Glutamatergic neuron (in vitro differentiated cells): Measurements from ENCODE around the gene RYR1. TPM values are rescaled to one million over a fixed set of nuclear protein-coding genes. Genes with fewer than 3 reads are reported as not detected.

Source experiments
- DNase-seq: peaks from one replicate; pipeline ENCODE4 v3.0.0; 2022
- H3K27ac Mint-ChIP-seq: one replicate; pipeline ENCODE4 v1.8.0; 2020; ENCODE audit warnings: mild to moderate bottlenecking, mixed read lengths, inconsistent platforms; ENCODE audit not compliant: unreplicated experiment
- H3K27me3 Mint-ChIP-seq: one replicate; pipeline ENCODE4 v1.8.0; 2020; ENCODE audit warnings: mild to moderate bottlenecking, moderate library complexity, mixed read lengths, inconsistent platforms; ENCODE audit not compliant: unreplicated experiment
- H3K36me3 Mint-ChIP-seq: one replicate; pipeline ENCODE4 v1.8.0; 2020; ENCODE audit warnings: mild to moderate bottlenecking, mixed read lengths, inconsistent platforms; ENCODE audit not compliant: unreplicated experiment
- H3K4me1 Mint-ChIP-seq: one replicate; pipeline ENCODE4 v1.8.0; 2020; ENCODE audit warnings: mild to moderate bottlenecking, low read depth, mixed read lengths, inconsistent platforms; ENCODE audit not compliant: unreplicated experiment
- H3K4me3 Mint-ChIP-seq: one replicate; pipeline ENCODE4 v1.8.0; 2020; ENCODE audit warnings: mild to moderate bottlenecking, mixed read lengths, inconsistent platforms; ENCODE audit not compliant: unreplicated experiment
- H3K9me3 Mint-ChIP-seq: one replicate; pipeline ENCODE4 v1.8.0; 2020; ENCODE audit warnings: mild to moderate bottlenecking, moderate library complexity, mixed read lengths, inconsistent platforms; ENCODE audit not compliant: unreplicated experiment
- CTCF ChIP-seq: fragments of 200-600 bp; sonication (generic); IDR thresholded peaks from one replicate; pipeline ENCODE4 v1.5.0; 2021; ENCODE audit not compliant: partially characterized antibody, unreplicated experiment
- total RNA-seq: library from RNA; stranded (reverse); fragmentation: NEBNext Ultra II Directional; extraction: Animal tissue kit (Norgen Biotek cat#: 25700); gene quantifications from one replicate; pipeline ENCODE4 v1.2.1, GENCODE V29; 2021; ENCODE audit not compliant: unreplicated experiment

The RYR1 gene
- total RNA-seq, 1 donor from 2014 or later: 117 TPM

DNA sequence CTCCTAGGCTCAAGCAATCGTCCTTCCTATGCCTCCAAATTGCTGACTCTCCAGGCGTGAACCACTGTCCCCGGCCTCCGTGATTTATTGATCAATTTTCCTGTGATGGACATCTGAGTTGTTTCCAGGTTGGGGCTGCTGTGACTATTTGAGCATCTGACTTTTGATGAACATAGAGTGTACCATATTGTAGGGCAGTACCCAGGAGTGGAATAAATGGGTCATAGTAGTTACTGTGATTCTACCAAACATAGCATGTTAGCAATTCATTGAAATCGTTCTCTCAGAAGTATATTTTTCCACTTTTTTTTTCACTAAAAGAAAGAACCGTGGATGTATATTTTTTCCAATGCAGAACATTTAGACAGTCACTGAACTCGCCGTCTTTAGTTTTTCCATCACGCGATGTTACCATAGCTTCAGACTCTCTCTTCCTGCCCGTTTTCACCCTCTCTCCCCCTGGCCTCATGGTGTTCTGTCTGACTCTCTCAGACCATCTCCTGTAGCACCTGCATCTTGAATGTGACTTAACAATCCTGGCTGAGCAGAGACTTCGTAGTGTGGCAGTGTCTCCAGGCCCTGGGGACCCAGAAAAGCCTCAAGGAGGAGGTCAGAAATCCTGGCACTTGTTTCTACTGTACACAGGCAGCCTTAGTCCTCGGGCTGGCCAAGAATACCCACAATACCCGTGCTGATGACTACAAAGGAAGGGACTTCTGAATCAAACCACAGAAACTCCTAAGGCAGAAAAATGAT, 4.3 kb upstream of the RYR1 start:
- Mint-ChIP-seq H3K9me3 (peaks cover 2% of the 10 kb centered on the region), H3K36me3 (no peaks in the 10 kb centered on the region), H3K4me1 (peaks cover 21% of the 10 kb centered on the region), H3K4me3 (no peak overlapping the region), H3K27ac (no peak overlapping the region), H3K27me3 (peaks cover 4% of the 10 kb centered on the region)
- DNase-seq: no peak
- TF ChIP-seq CTCF: no peak

- TF ChIP-seq CTCF: no peak
- DNase-seq: no peak
- H3K9me3 Mint-ChIP-seq: peaks cover 2% of the 10 kb centered on the region
- H3K27me3 Mint-ChIP-seq: peaks cover 6% of the 10 kb centered on the region
- H3K36me3 Mint-ChIP-seq: no peaks in the 10 kb centered on the region
- H3K4me3 Mint-ChIP-seq: no peak overlapping the region
- no peak overlapping the region for H3K27ac Mint-ChIP-seq
- H3K4me1 Mint-ChIP-seq: peaks cover 23% of the 10 kb centered on the region
Observed at GRCh38 chr19:38429811-38430156, 3.7 kb upstream of the RYR1 start.

DNA sequence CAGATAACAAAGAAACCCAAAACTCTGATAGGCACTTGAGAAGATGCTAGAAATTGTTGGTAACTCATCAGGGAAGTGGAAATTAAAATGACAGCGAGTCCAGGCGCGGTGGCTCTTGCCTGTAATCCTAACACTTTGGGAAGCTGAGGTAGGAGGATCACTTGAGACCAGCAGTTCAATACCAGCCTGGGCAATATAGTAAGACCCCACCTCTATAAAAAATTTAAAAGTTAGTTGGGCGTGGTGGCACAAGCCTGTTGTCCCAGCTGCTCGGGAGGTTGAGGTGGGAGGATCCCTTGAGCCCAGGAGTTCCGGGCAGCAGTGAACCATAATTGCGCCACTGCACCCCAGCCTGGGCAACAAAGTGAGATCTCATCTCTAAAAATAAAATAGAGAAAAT, 2.6 kb upstream of the RYR1 start:
- no peak for TF ChIP-seq CTCF
- Mint-ChIP-seq H3K27ac (no peak overlapping the region), H3K4me3 (no peak overlapping the region), H3K4me1 (peaks cover 26% of the 10 kb centered on the region), H3K9me3 (no peaks in the 10 kb centered on the region), H3K36me3 (no peaks in the 10 kb centered on the region), H3K27me3 (peaks cover 6% of the 10 kb centered on the region)
- DNase-seq: no peak

GRCh38 chr19:38434549-38435051, 1.1 kb downstream of the RYR1 start:
- peak overlapping the region; percentile 92 for H3K4me3 Mint-ChIP-seq
- H3K9me3 Mint-ChIP-seq: no peaks in the 10 kb centered on the region
- peak overlapping the region; percentile 83 for H3K27ac Mint-ChIP-seq
- no peaks in the 10 kb centered on the region for H3K36me3 Mint-ChIP-seq
- no peak for TF ChIP-seq CTCF
- DNase-seq: peak; percentile 67
- H3K4me1 Mint-ChIP-seq: peaks cover 16% of the 10 kb centered on the region
- H3K27me3 Mint-ChIP-seq: peaks cover 4% of the 10 kb centered on the region

DNA sequence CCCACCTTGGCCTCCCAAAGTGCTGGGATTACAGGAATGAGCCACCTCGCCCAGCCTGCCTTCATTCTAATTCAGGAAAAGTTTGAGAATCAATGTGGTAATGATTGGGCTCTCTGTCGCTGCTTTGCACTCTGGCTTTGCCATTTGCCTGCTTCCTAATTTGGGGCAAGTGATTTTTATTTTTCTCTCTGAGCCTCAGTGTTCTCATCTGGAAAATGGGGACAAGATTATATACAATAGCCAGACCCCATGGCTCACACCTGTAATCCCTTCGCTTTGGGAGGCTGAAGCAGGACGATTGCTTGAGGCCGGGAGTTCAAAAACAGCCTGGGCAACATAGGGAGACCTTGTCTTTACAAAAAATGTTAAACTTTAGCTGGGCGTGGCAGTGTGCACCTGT, 3.8 kb downstream of the RYR1 start:
- peaks cover 14% of the 10 kb centered on the region for H3K4me1 Mint-ChIP-seq
- no peaks in the 10 kb centered on the region for H3K36me3 Mint-ChIP-seq
- DNase-seq: no peak
- H3K9me3 Mint-ChIP-seq: no peaks in the 10 kb centered on the region
- peaks cover 4% of the 10 kb centered on the region for H3K27me3 Mint-ChIP-seq
- no peak overlapping the region for H3K4me3 Mint-ChIP-seq
- H3K27ac Mint-ChIP-seq: no peak overlapping the region
- TF ChIP-seq CTCF: no peak
